Central memory CD4-positive, alpha-beta T cell (primary cell): ENCODE results near the gene OBI1.
"Not testable (repeated sequence)": the region's sequence is repeated elsewhere in the genome, so short reads cannot be mapped to it uniquely, and the experiment has no call there.

ENCODE experiments used
- DNase-seq: peaks from one replicate; pipeline ENCODE4 v3.0.0; 2022

OBI1 gene

GRCh38 chr13:78647109-78647678, 11.8 kb downstream of the OBI1 start:
- not testable (repeated sequence) for DNase-seq

DNA sequence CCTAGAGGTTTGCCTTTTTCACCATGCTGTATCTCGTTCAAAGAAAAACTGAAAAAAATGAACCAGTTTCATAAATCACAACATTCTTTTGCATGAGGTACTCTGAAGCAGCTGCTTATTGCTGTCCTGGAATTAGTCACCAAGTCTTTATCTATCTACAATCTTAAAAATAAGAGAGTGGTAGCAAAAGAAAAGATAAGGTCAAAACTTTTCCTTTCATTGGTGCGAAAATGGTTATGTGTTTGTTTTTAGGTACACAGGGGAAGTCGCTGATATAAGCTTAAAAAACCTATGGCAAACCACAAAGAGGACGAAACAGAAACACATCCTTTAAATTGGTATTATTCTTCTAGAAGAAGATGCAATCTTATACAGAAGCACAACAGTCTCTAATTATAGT, 20.7 kb downstream of the OBI1 start:
- no peak for DNase-seq

DNA sequence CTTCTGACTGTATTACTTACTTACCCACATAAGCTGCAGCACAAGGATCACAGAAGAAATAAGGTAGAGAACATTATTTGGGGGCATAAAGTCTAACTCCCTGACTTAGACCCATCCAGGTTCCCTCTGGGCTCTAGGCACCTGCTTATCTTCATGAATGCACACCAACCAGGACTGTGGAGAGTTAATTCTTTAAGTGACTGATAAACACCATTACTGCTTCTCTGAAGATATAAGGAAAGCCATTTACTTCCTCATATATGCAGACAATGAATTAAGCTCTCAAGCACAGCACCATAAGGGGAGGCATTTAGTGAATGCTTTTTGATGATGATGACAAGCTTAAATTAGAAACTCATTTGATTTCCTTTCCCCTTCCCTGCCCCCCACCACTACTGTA, 22.5 kb downstream of the OBI1 start:
- no peak for DNase-seq

GRCh38 chr13:78632996-78633395, 26.0 kb downstream of the OBI1 start:
- DNase-seq = no peak

DNA sequence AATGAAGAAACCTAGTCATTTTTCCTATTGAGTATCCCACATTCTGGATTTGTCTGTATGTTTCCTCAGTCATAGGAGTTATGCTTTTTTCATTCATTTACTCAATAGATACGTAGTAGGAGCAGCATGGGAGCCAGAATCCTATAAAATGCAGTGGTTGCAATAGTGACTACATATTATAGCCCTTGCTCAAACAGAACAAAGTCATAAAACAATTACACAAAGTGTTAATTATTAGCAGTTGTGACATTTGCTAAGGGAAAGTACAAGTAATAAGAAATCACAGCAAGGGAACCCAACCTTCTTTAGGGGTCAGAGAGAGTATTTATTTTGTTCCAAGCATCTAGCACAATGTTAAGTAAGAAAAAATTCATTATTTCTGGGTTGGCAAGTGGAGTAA, 27.9 kb downstream of the OBI1 start:
- DNase-seq = no peak

DNA sequence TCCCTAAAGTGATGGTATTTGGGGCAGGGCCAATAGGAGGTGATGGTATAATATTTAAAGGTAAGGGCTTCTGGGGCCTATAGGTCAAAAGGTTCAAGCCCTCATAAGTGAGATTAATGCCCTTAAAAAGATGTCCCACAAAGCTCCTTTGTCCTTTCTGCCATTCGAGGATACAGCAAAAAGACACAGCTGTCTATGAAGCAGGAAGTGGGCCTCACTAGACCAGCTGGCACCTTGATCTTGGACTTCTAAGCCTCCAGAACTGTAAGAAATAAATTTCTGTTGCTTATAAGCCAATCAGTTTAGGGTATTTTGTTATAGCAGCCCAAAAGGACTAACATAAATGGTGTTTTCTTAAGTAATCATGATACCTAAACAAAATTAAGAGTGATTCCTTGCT, 28.4 kb downstream of the OBI1 start:
- no peak for DNase-seq

GRCh38 chr13:78625384-78625783, 33.6 kb downstream of the OBI1 start:
- DNase-seq = no peak

DNA sequence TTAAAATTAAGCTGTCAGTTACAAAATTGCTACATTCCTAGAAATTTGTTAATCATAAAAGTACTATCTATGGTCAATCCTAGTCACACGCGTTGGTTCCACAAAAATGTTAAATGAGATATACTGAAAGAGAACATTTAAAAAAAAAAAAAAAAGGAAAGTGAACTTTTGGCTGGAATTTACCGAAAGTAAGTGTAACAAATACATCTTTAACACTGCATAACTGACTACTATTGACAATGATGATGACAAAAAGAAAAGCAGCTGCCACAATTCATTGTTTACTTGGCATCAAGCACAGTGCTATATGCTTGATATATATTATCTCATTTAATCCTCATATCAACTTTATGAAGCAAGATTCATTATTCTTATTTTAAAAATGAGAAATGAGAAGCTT, 35.8 kb downstream of the OBI1 start:
- no peak for DNase-seq

DNA sequence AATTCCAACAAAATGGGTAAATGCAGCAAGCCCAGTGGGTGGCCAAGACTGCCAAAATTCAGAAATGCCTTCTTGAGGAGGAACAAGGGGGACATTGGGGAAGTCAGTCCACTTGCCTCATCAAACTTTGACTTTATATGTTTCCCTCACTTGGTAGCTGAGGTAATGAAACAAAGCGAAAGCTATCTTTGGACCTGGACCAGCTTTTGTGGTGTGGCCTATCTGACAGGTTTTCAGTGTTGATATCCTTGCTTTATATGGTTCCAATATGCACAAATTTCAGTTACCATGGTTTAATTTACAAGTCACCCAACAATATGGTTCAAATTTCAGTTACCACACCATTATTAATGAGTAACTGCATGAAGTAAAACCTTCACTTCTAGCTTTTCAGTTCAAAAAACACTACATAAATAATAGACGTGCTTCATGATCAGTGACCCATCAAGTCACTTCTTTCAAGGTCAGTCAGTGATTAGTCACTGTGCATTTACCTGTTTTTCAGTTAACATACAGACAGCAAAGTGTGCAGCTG, 38.0 kb downstream of the OBI1 start:
- DNase-seq = no peak

DNA sequence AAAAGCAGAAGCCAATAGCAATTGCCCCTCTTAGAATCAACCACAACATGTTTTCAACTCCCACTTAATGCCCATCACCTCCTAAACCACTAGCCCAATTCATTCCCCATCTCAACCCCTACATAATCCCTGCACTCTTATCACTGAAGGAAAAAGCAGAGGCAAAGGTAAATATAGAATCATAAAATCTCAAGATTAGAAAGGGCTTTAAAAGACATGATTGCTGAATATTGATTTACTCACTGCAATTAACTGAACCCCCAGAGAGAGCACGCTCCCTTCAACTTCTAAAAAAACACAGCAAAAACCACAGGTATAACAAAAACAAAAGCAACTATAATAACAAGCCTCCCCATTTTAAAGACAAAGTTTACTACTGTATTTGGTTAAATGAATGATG, 40.5 kb downstream of the OBI1 start:
- no peak for DNase-seq

GRCh38 chr13:78611040-78611439, 47.9 kb downstream of the OBI1 start:
- DNase-seq = no peak

GRCh38 chr13:78610381-78610883, 48.5 kb downstream of the OBI1 start:
- no peak for DNase-seq

- no peak for DNase-seq
These were observed 49.3 kb downstream of the OBI1 start for GRCh38 chr13:78609464-78610205.

DNA sequence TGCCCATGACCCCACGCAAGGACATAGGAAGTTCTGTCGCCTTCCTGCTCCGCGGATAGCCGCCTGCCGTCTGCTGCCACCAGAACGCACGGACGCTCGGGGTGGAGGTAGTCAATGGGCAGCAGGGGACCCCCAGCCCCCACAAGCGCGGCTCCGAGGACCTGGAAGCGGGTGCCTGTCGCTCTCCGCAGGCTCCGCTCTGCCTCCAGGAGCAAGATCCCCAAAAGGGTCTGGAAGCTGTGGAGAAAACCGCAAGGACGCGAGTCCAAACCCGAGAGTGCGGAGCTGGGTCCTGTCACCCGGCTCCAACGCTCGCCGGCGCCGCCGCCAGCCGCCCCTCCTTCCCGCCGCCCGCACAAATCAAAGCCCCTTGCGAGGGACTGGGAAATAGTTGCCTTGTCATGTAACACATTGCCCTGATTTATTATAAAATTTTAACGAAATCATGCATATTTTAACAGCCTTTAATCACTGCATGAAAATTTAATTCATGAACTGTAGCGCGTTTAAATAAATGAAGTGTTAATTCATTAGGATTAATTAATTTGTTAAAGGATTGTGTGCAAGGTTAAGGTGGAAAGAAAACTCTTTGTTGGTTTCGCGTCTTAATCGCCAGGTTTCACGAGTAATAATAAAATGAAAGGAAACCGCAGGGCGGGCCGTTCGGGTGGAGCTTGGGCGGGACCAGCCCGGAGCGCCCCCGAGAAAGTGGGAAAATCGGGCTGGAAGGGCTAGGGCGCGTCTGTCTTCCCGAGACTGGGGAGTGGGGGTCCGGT, 50.1 kb downstream of the OBI1 start:
- DNase-seq = no peak

GRCh38 chr13:78608252-78608687, 50.7 kb downstream of the OBI1 start:
- DNase-seq = no peak

- DNase-seq = no peak
These were observed 51.3 kb downstream of the OBI1 start for GRCh38 chr13:78607409-78608251.

- no peak for DNase-seq
These were observed 52.2 kb downstream of the OBI1 start for GRCh38 chr13:78606471-78607408.

DNA sequence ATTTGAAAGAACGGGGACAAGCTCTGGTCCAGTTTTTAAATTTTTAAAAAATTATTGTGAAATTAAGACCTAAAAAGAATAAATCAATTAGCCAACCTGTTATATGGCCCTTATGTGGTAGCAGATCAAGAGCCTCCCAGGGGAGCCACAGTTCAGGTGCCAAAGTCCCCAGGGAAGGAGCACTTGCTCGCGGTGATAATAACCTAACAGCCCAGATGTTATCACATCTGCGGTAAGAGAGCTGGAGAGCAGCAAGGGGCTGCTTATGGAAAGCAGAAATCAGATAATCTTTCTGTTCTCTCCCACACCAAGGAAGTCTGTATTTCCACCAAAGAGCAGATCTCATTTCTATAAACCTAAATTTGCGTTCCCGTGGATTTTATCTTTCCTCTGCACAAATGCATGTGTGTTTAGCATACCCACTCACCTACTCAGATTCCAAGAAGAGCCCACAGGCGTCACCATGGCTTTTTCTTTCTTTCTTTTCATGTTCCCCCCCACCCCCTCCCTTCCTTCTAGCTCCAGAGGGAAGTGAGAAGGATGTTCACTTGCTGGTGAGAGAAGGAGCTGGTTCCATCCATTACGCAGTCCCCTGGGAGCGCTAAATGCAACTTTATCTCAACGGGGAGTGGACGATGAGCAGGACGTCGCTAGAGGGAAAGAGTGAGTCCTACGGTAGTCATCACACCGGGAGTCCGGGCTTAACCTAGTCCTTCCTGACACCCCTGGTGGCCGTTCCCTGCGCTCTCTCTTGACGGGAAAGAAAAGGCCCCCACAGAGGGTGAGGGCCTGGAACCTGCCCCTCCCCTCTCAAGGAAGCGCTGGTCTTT, 54.0 kb downstream of the OBI1 start:
- DNase-seq = no peak

DNA sequence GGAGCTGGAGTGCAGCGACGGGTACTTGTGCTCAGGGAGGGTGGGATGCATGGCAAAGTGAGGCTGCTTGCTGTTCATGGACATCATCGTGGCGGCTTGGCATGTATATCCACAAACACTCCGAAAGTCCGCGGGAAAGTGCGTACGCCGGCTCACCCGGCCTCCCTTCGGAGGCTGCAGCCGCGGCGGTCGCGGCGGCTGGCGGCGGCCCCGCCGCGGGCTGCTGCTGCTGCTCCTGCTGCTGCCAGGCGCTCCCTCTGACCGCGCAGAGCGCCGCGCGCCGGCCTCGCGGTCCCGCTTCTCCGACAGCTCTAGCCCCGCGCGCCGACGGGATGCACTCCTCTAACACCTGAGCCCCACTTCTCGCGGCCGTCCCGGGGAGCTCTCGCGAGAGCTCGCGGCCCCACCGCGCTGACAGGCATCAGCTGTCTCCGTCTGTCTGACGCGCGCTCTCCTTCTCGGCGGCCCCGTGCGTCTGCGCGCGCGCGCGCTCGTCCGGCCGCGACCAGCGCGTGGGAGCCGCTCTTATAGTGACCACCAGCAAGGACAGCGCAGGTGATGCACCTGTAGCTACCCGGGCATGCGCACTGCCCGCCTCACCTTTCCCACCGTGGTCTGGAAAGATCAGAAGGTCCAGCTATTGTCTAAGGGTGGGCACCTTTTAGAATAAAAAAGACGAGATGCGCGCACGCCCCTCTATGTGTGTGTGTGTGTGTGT, 55.6 kb downstream of the OBI1 start, which contains the start of gene POU4F1:
Gene POU4F1, minus strand, starts transcription at position 313 of the 718 bp plus-strand sequence. Its CDS starts 226 bp downstream, at position 87.
- DNase-seq = peak; percentile 46
